HG02870 (cell line): ENCODE results near the gene GSTO2.

Experiments
- ATAC-seq: cut with Tn5 transposase; IDR thresholded peaks from one replicate; pipeline ENCODE4 v1.9.1; 2021; ENCODE audit warnings: mild to moderate bottlenecking, moderate library complexity; ENCODE audit not compliant: unreplicated experiment

GSTO2 gene

DNA sequence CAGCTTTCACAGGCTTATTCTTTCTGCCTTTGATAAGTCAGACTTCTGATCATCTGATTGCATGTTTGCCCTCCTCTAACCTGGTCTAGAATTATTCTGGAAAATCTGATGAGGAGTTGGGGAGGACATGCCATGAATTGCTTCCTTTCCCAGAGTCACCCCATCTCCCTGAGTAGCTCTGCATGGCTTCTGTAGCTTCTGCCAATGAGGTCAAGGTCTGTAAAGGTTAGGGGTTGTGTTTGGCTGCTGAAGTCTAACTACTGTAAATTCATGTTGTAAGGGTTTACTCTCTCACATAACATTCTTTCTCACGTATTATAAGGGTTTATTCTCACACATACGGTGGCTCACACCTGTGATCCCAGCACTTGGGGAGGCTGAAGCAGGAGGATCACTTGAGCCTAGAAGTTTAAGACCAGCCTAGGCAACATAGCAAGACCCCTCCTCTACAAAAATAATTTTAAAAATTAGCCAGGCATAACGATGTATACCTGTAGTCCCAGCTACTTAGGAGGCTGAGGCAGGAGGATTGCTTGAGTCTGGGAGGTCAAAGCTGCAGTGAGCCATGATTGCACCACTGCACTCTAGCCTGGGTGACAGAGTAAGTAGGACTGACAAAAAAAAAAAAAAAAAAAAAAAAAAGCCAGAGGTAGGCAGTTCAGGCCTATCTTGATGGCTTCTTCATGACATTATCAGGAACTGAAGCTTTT is 10.7 kb downstream of the GSTO2 start:
- no peak for ATAC-seq

DNA sequence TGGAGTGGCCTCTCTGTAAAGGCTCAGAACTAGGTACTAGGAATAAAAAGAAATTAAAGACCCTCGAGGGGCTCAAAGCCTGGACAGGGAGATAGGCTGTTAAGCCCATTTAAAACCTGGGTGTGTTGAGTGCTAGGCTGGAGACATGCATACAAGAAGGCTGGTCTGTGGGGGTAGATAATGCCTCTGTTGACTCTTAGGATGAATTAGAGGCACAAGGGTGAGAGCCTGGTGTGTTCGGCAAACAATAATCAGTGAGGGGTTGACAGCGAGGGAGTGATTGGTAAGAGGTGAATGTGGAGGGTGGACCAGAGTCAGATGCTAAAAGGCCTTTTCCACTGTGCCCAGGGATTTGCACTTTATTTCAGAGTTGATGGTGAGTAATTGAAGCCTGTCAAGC is 12.7 kb downstream of the GSTO2 start:
- ATAC-seq = no peak

GRCh38 chr10:104284846-104285245 is 15.9 kb downstream of the GSTO2 start:
- no peak for ATAC-seq

DNA sequence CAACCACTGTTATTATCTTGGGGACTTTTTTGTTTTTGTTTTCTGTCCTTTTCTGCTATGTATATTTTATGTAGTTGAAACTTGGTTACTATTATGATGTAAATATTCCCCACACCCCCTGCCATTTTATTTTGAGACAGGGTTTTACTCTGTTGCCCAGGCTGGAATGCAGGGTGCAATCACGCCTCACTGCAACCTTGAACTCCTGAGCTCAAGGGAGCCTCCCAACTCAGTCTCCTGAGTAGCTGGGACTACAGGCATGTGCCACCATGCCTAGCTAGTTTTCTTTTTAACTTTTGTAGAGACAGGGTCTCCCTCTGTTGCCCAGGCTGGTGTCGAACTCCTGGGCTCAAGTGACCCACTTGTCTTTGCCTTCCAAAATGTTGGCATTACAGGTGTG is 18.0 kb downstream of the GSTO2 start:
- no peak for ATAC-seq

DNA sequence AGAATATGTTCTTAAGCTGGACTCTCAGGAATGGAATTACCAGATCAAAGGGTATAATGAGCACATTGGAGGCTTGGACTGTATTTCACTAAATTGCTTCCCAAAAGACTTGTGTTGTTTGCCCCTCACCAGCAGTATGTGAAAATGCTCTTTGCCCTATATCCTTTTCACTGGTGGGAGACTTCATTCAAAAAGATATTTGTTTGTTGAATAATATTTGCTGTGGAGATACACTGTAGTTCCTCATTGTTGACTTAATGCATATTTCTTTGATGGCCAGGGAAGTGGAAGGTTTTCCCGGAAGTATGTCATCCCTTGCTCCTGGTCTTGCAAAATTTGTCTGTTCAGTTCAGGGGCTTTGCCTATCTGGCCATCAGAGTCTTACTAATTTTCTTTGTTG is 19.4 kb downstream of the GSTO2 start:
- ATAC-seq = no peak

DNA sequence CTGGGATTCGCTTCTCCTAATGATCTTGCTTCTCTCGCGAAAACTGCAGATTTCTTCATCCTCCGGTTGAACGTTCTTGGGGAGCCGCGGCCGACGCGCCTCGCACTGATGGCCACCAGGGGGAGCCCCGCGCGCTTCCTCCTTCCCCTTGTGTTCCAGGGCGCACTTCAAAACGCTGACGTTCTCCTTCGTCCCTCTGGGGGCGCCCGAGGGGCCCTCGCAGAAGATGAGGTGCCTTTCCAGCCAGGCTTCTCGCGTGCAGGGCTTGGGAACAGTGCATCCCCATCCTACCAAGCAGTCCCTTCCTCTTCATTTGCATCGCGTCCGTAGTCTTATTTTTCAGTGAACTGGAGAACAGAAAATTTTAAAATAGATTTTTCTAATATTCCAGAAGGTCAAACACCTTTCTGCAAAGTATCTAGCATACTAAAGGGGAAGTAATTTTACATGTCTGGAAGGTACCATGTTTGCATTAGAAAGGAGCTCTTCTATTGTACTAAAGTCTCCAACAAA is 22.5 kb downstream of the GSTO2 start:
- peak; percentile 98 for ATAC-seq

DNA sequence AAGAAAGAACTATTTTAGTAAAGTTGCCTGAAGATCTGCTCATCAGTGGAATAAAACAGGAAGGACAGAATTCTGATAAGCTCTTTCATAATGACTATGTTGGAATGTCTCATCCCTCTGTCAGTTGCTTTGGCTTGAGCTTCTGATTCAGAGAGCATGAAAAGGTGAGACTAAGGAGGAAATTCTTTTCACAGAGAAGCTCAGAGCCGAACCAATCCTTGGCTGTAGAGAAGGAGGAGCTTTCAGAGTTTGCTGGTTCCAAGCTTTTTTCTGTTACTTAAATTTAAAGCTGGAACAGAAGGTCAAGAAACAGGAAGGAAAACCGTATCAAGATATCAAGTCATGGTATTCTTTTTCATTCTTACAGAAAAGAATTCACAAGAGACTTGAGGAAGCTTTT is 24.0 kb downstream of the GSTO2 start:
- no peak for ATAC-seq

DNA sequence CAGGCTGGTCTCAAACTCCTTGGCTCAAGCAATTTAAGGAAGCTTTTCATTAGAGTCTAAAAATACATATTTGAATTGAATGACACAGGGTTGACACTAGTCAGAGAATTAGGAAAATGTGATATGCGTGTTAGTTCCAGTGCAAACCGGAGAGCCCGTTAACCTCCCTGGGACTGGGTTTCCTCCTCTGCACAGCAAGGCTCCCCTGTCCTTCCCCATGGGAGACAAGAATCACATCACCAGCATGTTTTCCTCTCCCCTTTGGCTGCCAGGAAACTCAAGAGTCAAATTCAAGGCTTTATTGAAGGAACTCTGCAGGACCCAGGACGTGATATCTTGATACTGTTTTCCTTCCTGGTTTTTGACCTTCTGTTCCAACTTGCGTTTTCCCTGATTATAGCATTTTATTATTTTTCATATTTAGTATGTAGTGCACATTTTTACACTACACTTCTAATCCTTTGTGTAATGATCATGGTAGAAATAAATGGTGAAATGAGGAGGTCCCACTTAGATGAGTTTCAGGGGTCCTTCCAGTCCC is 24.9 kb downstream of the GSTO2 start:
- no peak for ATAC-seq

- ATAC-seq = no peak
These were observed 27.9 kb downstream of the GSTO2 start for GRCh38 chr10:104296687-104297436.

DNA sequence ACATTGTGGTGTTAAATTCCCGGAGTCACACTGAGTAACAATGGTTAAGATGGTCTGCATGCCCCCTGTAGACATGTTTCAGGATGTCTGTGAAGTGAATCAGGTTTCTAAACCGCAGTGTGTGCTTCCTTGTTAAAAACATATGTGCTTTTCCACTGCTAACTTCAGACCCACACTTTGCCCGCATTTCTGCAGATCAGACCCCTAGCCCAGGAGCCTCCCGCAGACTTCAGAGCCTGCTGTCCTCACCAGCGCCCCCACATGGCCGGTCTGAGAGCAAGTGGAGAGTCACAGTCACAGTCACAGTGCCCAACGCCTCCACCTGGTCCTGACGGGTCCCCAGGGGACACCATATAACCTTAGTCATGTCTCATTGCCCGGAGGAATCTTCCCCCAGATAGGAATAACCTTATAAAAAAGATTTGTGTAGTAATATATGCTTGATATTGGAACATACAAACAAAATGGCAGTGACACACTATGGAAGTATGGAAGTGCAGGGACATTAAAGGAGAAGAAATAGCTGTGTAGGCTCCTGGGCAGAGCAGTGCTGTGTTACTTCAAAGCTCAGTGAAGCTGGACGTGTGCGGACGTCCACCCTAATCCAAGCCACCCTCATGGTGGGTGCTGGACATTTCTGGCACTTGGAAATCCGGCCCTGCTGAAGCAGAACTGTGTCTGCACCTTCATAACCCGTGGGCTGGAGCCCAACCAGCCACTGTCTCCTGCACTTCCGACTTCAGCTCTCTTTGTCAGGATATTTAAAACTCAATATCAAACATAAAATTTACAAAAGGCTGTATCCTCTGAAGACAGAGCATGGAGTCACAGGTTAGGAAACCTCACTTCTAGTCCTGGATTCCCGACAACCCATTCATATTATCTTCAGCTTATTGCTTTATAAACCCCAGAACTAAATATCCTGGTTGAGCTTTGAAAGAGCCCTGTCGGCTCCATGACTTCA is 29.0 kb downstream of the GSTO2 start:
- ATAC-seq = no peak

GRCh38 chr10:104299031-104299904 is 30.3 kb downstream of the GSTO2 start:
- ATAC-seq = no peak

GRCh38 chr10:104300002-104300735 is 31.2 kb downstream of the GSTO2 start:
- ATAC-seq = no peak

DNA sequence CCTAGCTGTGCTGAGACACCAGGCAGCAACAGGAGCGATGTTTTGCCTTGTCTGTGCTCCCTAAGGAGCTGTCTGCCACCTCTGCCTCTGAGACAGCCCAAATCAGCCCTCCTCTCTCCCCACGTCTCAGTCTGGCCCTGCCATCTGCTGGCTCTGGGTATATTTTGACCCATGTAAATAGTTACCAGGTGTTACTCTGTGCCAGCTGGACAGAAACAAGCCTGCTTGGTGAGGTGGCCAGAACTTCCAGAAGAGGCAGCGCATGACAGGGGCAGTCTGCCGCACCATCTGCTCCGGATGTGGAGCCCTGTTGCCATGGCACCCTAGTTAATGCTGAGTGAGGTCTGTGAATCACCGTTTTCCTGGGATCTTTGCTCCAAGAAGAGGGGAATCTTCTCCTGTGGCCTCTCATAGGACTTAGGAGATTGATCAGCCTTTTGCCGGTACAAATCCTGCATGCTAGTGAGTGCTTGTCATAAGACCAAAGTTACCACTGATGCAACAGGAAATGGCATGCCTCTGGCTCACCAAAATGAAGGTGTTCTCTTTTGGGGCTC is 31.8 kb downstream of the GSTO2 start:
- no peak for ATAC-seq

- ATAC-seq = no peak
These were observed 33.1 kb downstream of the GSTO2 start for GRCh38 chr10:104301907-104302690.

GRCh38 chr10:104303594-104304355 is 34.8 kb downstream of the GSTO2 start:
- no peak for ATAC-seq

- no peak for ATAC-seq
These were observed 35.4 kb downstream of the GSTO2 start for GRCh38 chr10:104304356-104304745.

- no peak for ATAC-seq
These were observed 35.9 kb downstream of the GSTO2 start for GRCh38 chr10:104304927-104305326.
